Stimulated activated CD4-positive, alpha-beta T cell treated with anti-CD3 and anti-CD28 coated beads, Interleukin-1b, Interleukin-23, amount 100 ng/mL, for 24 hours (primary cell): Measurements from ENCODE around the gene PATJ.
"Not testable (repeated sequence)": the region's sequence is repeated elsewhere in the genome, so short reads cannot be mapped to it uniquely, and the experiment has no call there.

Experiments used
- DNase-seq, 4 experiments: peaks; one replicate each; pipeline ENCODE4 v3.0.0-alpha.2; 2020; ENCODE audit warnings: low read depth in 4 of 4, low spot score in 1 of 4

The PATJ gene

GRCh38 chr1:61887076-61887867 is 145.0 kb downstream of the PATJ start:
- DNase-seq = no peak

GRCh38 chr1:61887931-61888564 is 145.8 kb downstream of the PATJ start:
- no peak for DNase-seq

- no peak for DNase-seq
Observed at GRCh38 chr1:61888808-61889207, 146.5 kb downstream of the PATJ start.

GRCh38 chr1:61890435-61890834 is 148.2 kb downstream of the PATJ start:
- DNase-seq = not testable (repeated sequence)

GRCh38 chr1:61892977-61893376 is 150.7 kb downstream of the PATJ start:
- no peak for DNase-seq

GRCh38 chr1:61894296-61894695 is 152.0 kb downstream of the PATJ start:
- not testable (repeated sequence) for DNase-seq

- no peak for DNase-seq
Observed at GRCh38 chr1:61895175-61895574, 152.9 kb downstream of the PATJ start.

- DNase-seq = no peak
Observed at GRCh38 chr1:61898658-61899057, 156.4 kb downstream of the PATJ start.

GRCh38 chr1:61904354-61904753 is 162.1 kb downstream of the PATJ start:
- no peak for DNase-seq

GRCh38 chr1:61907102-61907501 is 164.8 kb downstream of the PATJ start:
- no peak for DNase-seq

GRCh38 chr1:61910035-61910434 is 167.8 kb downstream of the PATJ start:
- DNase-seq = no peak

GRCh38 chr1:61914823-61915482 is 172.7 kb downstream of the PATJ start:
- no peak for DNase-seq

GRCh38 chr1:61921435-61921834 is 179.2 kb downstream of the PATJ start:
- no peak for DNase-seq

GRCh38 chr1:61922950-61923480 is 180.7 kb downstream of the PATJ start:
- DNase-seq = no peak

GRCh38 chr1:61925591-61926298 is 183.5 kb downstream of the PATJ start:
- DNase-seq = no peak

GRCh38 chr1:61926597-61926996 is 184.3 kb downstream of the PATJ start:
- no peak for DNase-seq

GRCh38 chr1:61930116-61930645 is 187.9 kb downstream of the PATJ start:
- no peak for DNase-seq

GRCh38 chr1:61931587-61932279 is 189.5 kb downstream of the PATJ start:
- DNase-seq = no peak

GRCh38 chr1:61935516-61935915 is 193.2 kb downstream of the PATJ start:
- DNase-seq = no peak

GRCh38 chr1:61936839-61937238 is 194.6 kb downstream of the PATJ start:
- no peak for DNase-seq
